ENCODE measurements around the gene ICA1L.
"Not testable (repeated sequence)": the region's sequence is repeated elsewhere in the genome, so short reads cannot be mapped to it uniquely, and the experiment has no call there.

Gene ICA1L

DNA sequence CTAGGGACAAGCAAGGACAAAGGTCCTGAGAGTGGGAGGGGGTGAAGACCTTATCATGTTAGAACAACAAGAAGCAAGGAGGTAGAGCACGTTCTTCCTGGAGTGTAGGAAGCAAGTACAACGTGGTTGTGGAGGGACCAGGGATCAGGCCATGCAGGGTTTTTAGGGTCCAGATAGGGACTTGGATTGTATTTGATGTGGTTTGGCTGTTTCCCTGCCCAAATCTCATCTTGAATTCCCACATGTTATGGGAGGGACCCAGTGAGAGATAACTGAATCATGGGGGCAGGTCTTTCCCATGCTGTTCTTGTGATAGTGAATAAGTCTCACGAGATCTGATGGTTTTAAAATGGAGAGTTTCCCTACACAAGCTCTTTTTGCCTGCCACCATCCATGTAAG, 53.2 kb downstream of the ICA1L start:
- Mint-ChIP-seq H3K4me3 (no peak overlapping the region), H3K36me3 (ENCODE audit: low read depth) (peaks cover 16% of the 10 kb centered on the region), H3K4me1 (peaks cover 36% of the 10 kb centered on the region), H3K27ac (peak overlapping the region in 1 of 3 experiments; percentile 36), H3K27me3 (ENCODE audit: low read depth) (no peaks in the 10 kb centered on the region), H3K9me3 (no peaks in the 10 kb centered on the region)
- TF ChIP-seq CTCF (IDR thresholded peaks at IDR 0.05; ENCODE audit: unreplicated experiment in 3 of 3): no peak

DNA sequence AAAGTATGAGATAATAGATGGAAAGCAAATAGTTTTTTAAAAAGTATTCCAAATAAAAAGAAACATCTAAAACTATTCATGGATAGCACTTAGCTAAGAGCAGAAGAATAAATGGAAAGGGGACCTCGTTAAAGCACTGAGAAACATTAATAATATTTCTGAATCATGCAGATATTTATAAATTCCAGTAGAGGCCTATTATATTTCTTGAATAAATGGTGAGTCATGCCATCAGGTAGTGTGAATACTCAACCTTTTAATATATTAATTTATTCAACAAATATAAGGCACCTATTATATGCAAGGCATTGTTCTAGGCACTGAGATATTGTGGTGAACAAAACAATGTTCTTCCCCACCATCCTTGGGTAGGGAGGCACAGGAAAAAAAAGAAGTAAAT, 53.8 kb downstream of the ICA1L start:
- Mint-ChIP-seq H3K36me3 (ENCODE audit: low read depth) (peaks cover 16% of the 10 kb centered on the region), H3K27ac (peak overlapping the region in 1 of 3 experiments; percentile 36), H3K27me3 (ENCODE audit: low read depth) (no peaks in the 10 kb centered on the region), H3K4me1 (peaks cover 31% of the 10 kb centered on the region), H3K9me3 (no peaks in the 10 kb centered on the region), H3K4me3 (no peak overlapping the region)
- no peak for TF ChIP-seq CTCF (IDR thresholded peaks at IDR 0.05; ENCODE audit: unreplicated experiment in 3 of 3)

DNA sequence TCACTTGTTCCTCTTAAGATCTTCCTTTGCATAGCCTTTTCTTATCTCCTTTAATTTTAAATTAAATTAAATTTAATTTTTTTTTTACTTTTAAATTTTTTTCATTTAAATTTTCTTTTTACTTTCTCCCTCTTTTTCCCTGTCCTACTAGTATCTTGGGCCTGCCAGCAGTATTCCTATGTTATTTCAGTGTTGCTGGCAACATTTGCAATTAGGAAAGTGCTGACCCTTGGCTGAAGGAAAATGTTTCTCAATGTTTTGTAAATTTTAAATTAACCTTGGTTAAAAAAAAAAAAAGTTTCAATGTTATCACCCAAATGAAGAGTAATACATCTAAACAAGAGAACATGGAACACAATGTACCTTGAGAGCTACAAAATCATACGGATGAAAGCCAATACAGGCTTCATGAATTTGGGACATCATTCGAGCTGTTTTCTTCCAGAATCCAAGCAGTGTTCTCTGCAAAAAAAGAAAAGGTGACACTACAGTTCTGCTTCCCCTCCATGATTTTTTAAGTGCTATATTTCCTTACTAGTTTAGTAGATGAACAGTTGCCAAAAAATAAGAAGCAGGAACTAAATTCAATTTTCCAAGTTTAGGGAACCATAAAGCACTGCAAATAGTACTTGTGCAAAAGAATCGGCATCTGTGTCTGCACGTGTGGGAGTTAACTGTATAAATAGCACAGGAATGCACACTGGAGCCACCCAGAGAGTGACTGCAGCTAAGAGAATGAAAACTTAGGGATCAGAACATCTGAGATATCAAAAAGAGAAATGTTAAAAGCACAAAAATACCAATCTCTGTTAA, 55.8 kb downstream of the ICA1L start:
- H3K27me3 Mint-ChIP-seq (ENCODE audit: low read depth): no peaks in the 10 kb centered on the region
- H3K27ac Mint-ChIP-seq: peak overlapping the region; percentile 93 to 97 (median 96)
- no peak for TF ChIP-seq CTCF (IDR thresholded peaks at IDR 0.05; ENCODE audit: unreplicated experiment in 3 of 3)
- peaks cover 31% of the 10 kb centered on the region for H3K4me1 Mint-ChIP-seq
- peaks cover 3% of the 10 kb centered on the region for H3K9me3 Mint-ChIP-seq
- H3K4me3 Mint-ChIP-seq: peak overlapping the region in 2 of 3 experiments; percentile 53 to 59
- H3K36me3 Mint-ChIP-seq (ENCODE audit: low read depth): peaks cover 27% of the 10 kb centered on the region

GRCh38 chr2:202814226-202814625, 57.3 kb downstream of the ICA1L start:
- H3K27ac Mint-ChIP-seq: peak overlapping the region in 1 of 3 experiments; percentile 96

DNA sequence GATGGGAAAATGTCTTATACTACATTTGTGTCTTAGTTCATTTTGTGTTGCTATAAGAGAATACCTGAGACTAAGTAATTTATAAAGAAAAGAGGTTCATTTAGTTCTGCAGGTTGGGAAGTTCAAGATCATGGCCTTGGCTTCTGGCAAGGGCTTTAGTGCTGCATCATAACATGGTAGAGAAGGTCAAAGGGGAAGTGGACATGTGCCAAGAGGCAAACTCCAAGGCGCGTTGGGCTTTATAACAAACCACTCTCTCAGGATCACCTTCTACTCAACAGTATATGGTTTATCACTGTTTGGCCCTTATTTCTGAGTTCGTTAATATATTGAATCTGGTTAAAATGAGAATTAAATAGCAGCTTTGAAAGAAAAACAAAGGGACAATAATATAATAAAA, 58.2 kb downstream of the ICA1L start:
- Mint-ChIP-seq H3K27ac (no peak overlapping the region), H3K4me3 (no peak overlapping the region), H3K9me3 (peaks cover 9% of the 10 kb centered on the region), H3K36me3 (ENCODE audit: low read depth) (peaks cover 49% of the 10 kb centered on the region), H3K27me3 (ENCODE audit: low read depth) (no peaks in the 10 kb centered on the region), H3K4me1 (peaks cover 27% of the 10 kb centered on the region)
- TF ChIP-seq CTCF (IDR thresholded peaks at IDR 0.05; ENCODE audit: unreplicated experiment in 3 of 3): no peak

More at GRCh38 chr2:202814226-202814625, 57.3 kb downstream of the ICA1L start:
- H3K9me3 Mint-ChIP-seq: peaks cover 3% of the 10 kb centered on the region
- no peaks in the 10 kb centered on the region for H3K27me3 Mint-ChIP-seq (ENCODE audit: low read depth)
- TF ChIP-seq CTCF (IDR thresholded peaks at IDR 0.05; ENCODE audit: unreplicated experiment in 3 of 3): no peak
- H3K4me3 Mint-ChIP-seq: no peak overlapping the region
- peaks cover 40% of the 10 kb centered on the region for H3K36me3 Mint-ChIP-seq (ENCODE audit: low read depth)
- H3K4me1 Mint-ChIP-seq: peaks cover 31% of the 10 kb centered on the region

DNA sequence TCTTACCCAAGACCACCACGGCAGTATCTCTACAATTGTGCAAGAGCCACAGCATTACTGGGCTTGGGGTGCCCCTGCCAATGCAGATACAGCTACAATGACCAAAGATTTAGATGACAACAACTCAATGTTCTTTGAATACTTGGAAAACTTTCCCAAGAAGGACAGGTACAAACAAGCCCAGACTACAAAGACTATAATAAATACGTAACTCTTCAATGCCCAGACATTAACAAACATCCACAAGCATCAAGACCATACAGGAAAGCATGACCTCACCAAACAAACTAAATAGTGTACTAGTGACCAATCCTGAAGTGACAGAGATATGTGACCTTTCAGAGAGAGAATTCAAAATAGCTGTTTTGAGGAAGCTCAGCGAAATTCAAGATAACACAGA, 62.8 kb downstream of the ICA1L start:
- H3K9me3 Mint-ChIP-seq: peaks cover 9% of the 10 kb centered on the region

DNA sequence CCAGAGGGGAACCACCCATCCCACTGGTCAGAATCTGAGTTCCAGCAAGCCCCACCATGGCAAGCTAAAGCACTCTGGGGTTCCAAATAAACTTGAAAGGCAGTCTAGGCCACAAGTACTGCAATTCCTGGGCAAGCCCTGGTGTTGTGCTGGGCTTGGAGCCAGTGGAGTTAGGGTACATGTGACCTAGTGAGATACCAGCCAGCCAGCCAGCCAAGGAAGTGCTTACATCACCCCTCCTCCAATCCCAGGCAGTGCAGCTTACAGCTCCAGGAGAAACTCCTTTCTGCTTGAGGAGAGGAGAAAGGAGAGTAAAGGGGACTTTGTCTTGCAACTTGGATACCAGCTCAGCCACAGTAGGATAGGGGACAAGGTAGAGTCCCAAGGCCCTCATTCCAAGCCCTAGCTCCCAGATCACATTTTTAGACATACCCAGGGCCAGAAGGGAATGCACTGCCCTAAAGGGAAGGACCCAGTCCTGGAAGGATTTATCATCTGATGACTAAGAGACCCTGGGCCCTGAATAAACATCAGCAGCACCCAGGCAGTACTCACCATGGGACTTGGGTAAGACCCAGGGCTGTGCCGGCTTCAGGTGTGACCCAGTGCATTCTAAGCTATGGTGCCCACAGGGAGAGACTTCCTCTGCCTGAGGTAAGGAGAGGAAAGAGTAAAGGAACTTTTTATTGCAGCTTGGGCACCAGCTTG, 64.0 kb downstream of the ICA1L start:
- H3K4me3 Mint-ChIP-seq; H3K27me3 Mint-ChIP-seq (ENCODE audit: low read depth); H3K4me1 Mint-ChIP-seq; H3K9me3 Mint-ChIP-seq: not testable (repeated sequence)
- H3K27ac Mint-ChIP-seq: peak overlapping the region; percentile 31 to 90 (median 60)
- peaks cover 62% of the 10 kb centered on the region for H3K36me3 Mint-ChIP-seq (ENCODE audit: low read depth)

More for the DNA sequence above, 62.8 kb downstream of the ICA1L start:
- H3K4me1 Mint-ChIP-seq: no peaks in the 10 kb centered on the region
- no peak for TF ChIP-seq CTCF (IDR thresholded peaks at IDR 0.05; ENCODE audit: unreplicated experiment in 3 of 3)
- no peak overlapping the region for H3K4me3 Mint-ChIP-seq
- H3K27me3 Mint-ChIP-seq (ENCODE audit: low read depth): no peaks in the 10 kb centered on the region
- peaks cover 60% of the 10 kb centered on the region for H3K36me3 Mint-ChIP-seq (ENCODE audit: low read depth)
- H3K27ac Mint-ChIP-seq: no peak overlapping the region

DNA sequence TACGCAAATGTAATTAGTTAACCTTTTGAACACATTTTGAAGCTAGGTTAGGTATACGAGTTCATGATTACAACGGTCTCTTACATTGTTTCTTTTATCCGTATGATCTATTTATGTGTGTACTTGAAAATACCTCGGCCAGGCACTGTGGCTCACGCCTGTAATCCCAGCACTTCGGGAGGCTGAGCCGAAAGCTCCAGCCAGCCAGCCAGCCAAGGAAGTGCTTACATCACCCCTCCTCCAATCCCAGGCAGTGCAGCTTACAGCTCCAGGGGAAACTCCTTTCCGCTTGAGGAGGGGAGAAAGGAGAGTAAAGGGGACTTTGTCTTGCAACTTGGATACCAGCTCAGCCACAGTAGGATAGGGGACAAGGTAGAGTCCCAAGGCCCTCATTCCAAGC, 65.7 kb downstream of the ICA1L start:
- Mint-ChIP-seq H3K27ac (peak overlapping the region; percentile 34 to 63 (median 61)), H3K36me3 (ENCODE audit: low read depth) (peaks cover 59% of the 10 kb centered on the region)
- H3K4me3 Mint-ChIP-seq; H3K27me3 Mint-ChIP-seq (ENCODE audit: low read depth); H3K4me1 Mint-ChIP-seq; H3K9me3 Mint-ChIP-seq: not testable (repeated sequence)

Measured in nephron (organoid).